GM21390 (cell line): ENCODE measurements around the gene CENPF.

Experiments
- ATAC-seq: cut with Tn5 transposase; IDR thresholded peaks from one replicate; pipeline ENCODE4 v1.9.1; 2021; ENCODE audit not compliant: unreplicated experiment

CENPF gene

GRCh38 chr1:214700437-214700836, 97.4 kb downstream of the CENPF start:
- ATAC-seq: no peak

GRCh38 chr1:214702556-214702955, 99.6 kb downstream of the CENPF start:
- no peak for ATAC-seq

GRCh38 chr1:214707306-214708087, 104.5 kb downstream of the CENPF start:
- no peak for ATAC-seq

GRCh38 chr1:214708321-214708955, 105.4 kb downstream of the CENPF start:
- no peak for ATAC-seq

GRCh38 chr1:214709241-214709640, 106.2 kb downstream of the CENPF start:
- ATAC-seq: no peak

- ATAC-seq: no peak
These were observed 109.7 kb downstream of the CENPF start for GRCh38 chr1:214712737-214713136.
